Smooth muscle cell (in vitro differentiated cells): Measurements from ENCODE around the gene SMAP1. TPM values are rescaled to one million over a fixed set of nuclear protein-coding genes. Genes with fewer than 3 reads are reported as not detected.
"Not testable (repeated sequence)": the region's sequence is repeated elsewhere in the genome, so short reads cannot be mapped to it uniquely, and the experiment has no call there.

ENCODE experiments used
- DNase-seq: peaks from one replicate; lab custom pipeline; 2025; ENCODE audit not compliant: unreplicated experiment; lab: John Stamatoyannopoulos, UW
- H2AFZ ChIP-seq: fragments of 200-600 bp; sonication (generic); 2 replicates; pipeline ENCODE4 v1.6.0; 2016; ENCODE audit warnings: antibody characterized with exemption, low read depth, mild to moderate bottlenecking
- H3F3A ChIP-seq: fragments of 200-600 bp; sonication (generic); 2 replicates; pipeline ENCODE4 v1.6.0; 2017; ENCODE audit warnings: antibody characterized with exemption, low read depth
- H3K27ac ChIP-seq: fragments of 200-600 bp; sonication (generic); 2 replicates; pipeline ENCODE4 v1.5.1; 2016; ENCODE audit warnings: low read depth, mild to moderate bottlenecking
- H3K27me3 ChIP-seq: fragments of 200-600 bp; sonication (generic); 2 replicates; pipeline ENCODE4 v1.6.1; 2016; ENCODE audit warnings: low read depth, mild to moderate bottlenecking
- H3K36me3 ChIP-seq: fragments of 200-600 bp; sonication (generic); 2 replicates; pipeline ENCODE4 v1.5.1; 2016; ENCODE audit warnings: low read depth
- H3K4me1 ChIP-seq: fragments of 200-600 bp; sonication (generic); 2 replicates; pipeline ENCODE4 v1.5.1; 2016; ENCODE audit warnings: low read depth
- H3K4me2 ChIP-seq: fragments of 200-600 bp; sonication (generic); 2 replicates; pipeline ENCODE4 v1.6.0; 2016; ENCODE audit warnings: mild to moderate bottlenecking
- H3K4me3 ChIP-seq: fragments of 200-600 bp; sonication (generic); 2 replicates; pipeline ENCODE4 v1.5.1; 2016; ENCODE audit warnings: mild to moderate bottlenecking
- H3K79me2 ChIP-seq: fragments of 200-600 bp; sonication (generic); 2 replicates; pipeline ENCODE4 v1.6.0; 2016; ENCODE audit warnings: low read depth, mild to moderate bottlenecking
- H3K9ac ChIP-seq: fragments of 200-600 bp; sonication (generic); 2 replicates; pipeline ENCODE4 v1.6.0; 2016; ENCODE audit warnings: low read depth
- H3K9me3 ChIP-seq: fragments of 200-600 bp; sonication (generic); replicated peaks from 2 replicates; pipeline ENCODE4 v1.5.1; 2016; ENCODE audit warnings: low read depth
- H4K20me1 ChIP-seq: fragments of 200-600 bp; sonication (generic); 2 replicates; pipeline ENCODE4 v1.6.0; 2016; ENCODE audit warnings: low read depth
- CTCF ChIP-seq: fragments of 200-600 bp; sonication (generic); IDR thresholded peaks from 2 replicates; pipeline ENCODE4 v1.5.1; 2017; ENCODE audit warnings: borderline replicate concordance, mild to moderate bottlenecking, antibody characterized with exemption; ENCODE audit not compliant: insufficient read depth, poor library complexity, severe bottlenecking
- WGBS: methylation state at CpG from one replicate; pipeline ENCODE4 v1.1.7; 2016; ENCODE audit warnings: low lambda C conversion rate; 5-methylcytosine and 5-hydroxymethylcytosine counted together
- polyA plus RNA-seq: library from polyadenylated mRNA; unstranded; fragments of >200 nt; fragmentation: Nextera tagmentation; extraction: Ambion mirVana; gene quantifications from 2 replicates; pipeline ENCODE4 v1.2.1, GENCODE V29; 2016
- total RNA-seq: library from RNA; depleted of rRNA; stranded (reverse); fragments of >200 nt; gene quantifications from 2 replicates; pipeline ENCODE4 v1.2.3, GENCODE V29; 2014

Gene SMAP1
- total and polyA plus RNA-seq, 2 experiments from 2014 or later = 21.7 to 39.8 TPM

GRCh38 chr6:70738028-70738427, 70.3 kb downstream of the SMAP1 start:
- Histone ChIP-seq H3K36me3 (peaks cover 12% of the 10 kb centered on the region), H3F3A (no peaks in the 10 kb centered on the region), H3K27ac (no peak overlapping the region), H3K9ac (no peak overlapping the region), H3K4me2 (no peak overlapping the region), H3K27me3 (no peaks in the 10 kb centered on the region), H3K4me3 (no peak overlapping the region), H3K4me1 (no peaks in the 10 kb centered on the region), H3K9me3 (no peaks in the 10 kb centered on the region), H3K79me2 (no peaks in the 10 kb centered on the region), H4K20me1 (no peaks in the 10 kb centered on the region), H2AFZ (no peak overlapping the region)
- WGBS = 95% methylated on average over 2 of the region's 2 CpGs
- DNase-seq = no peak
- TF ChIP-seq CTCF = no peak

GRCh38 chr6:70739534-70739933, 71.9 kb downstream of the SMAP1 start:
- H3K79me2 ChIP-seq = no peaks in the 10 kb centered on the region
- 99% methylated on average over 2 of the region's 2 CpGs for WGBS
- TF ChIP-seq CTCF = no peak
- H3K9me3 ChIP-seq = no peaks in the 10 kb centered on the region
- H3F3A ChIP-seq = no peaks in the 10 kb centered on the region
- no peak overlapping the region for H3K4me2 ChIP-seq
- no peaks in the 10 kb centered on the region for H3K27me3 ChIP-seq
- no peak overlapping the region for H3K9ac ChIP-seq
- no peaks in the 10 kb centered on the region for H4K20me1 ChIP-seq
- DNase-seq = no peak
- H3K27ac ChIP-seq = no peak overlapping the region
- no peak overlapping the region for H2AFZ ChIP-seq
- H3K36me3 ChIP-seq = peaks cover 12% of the 10 kb centered on the region
- H3K4me3 ChIP-seq = no peak overlapping the region
- no peaks in the 10 kb centered on the region for H3K4me1 ChIP-seq

- H3K4me3 ChIP-seq, H3K27me3 ChIP-seq, H3K4me2 ChIP-seq, H3K9ac ChIP-seq, H3K4me1 ChIP-seq, H2AFZ ChIP-seq, DNase-seq, H4K20me1 ChIP-seq, H3K27ac ChIP-seq, H3K79me2 ChIP-seq, H3F3A ChIP-seq, H3K9me3 ChIP-seq: not testable (repeated sequence)
- H3K36me3 ChIP-seq = peaks cover 12% of the 10 kb centered on the region
- 100% methylated on average over 2 of the region's 2 CpGs for WGBS
Observed at GRCh38 chr6:70740746-70741145, 73.1 kb downstream of the SMAP1 start.

- not testable (repeated sequence) for H4K20me1 ChIP-seq, H3K27me3 ChIP-seq, DNase-seq, H3F3A ChIP-seq, H3K27ac ChIP-seq, H3K9me3 ChIP-seq, H3K9ac ChIP-seq, H3K4me1 ChIP-seq, H2AFZ ChIP-seq, H3K4me3 ChIP-seq, H3K79me2 ChIP-seq, H3K4me2 ChIP-seq
- peaks cover 12% of the 10 kb centered on the region for H3K36me3 ChIP-seq
- WGBS = 93% methylated on average over 3 of the region's 3 CpGs
Observed at GRCh38 chr6:70742462-70742861, 74.8 kb downstream of the SMAP1 start.

GRCh38 chr6:70753870-70754380, 86.2 kb downstream of the SMAP1 start:
- Histone ChIP-seq H3K4me1 (no peaks in the 10 kb centered on the region), H3K9me3 (no peaks in the 10 kb centered on the region), H4K20me1 (peaks cover 39% of the 10 kb centered on the region), H3K27ac (no peak overlapping the region), H3K4me3 (no peak overlapping the region), H3K4me2 (no peak overlapping the region), H3K9ac (no peak overlapping the region), H3F3A (no peaks in the 10 kb centered on the region), H3K27me3 (no peaks in the 10 kb centered on the region), H3K36me3 (peaks cover 6% of the 10 kb centered on the region), H2AFZ (no peak overlapping the region), H3K79me2 (no peaks in the 10 kb centered on the region)
- no peak for TF ChIP-seq CTCF
- 96% methylated on average over 1 of the region's 1 CpG for WGBS
- no peak for DNase-seq
